Activated T-cell treated with anti-CD3 and anti-CD28 coated beads for 48 hours (primary cell): ENCODE measurements around the gene TIMM8B.
"Not testable (repeated sequence)": the region's sequence is repeated elsewhere in the genome, so short reads cannot be mapped to it uniquely, and the experiment has no call there.

Experiments used
- DNase-seq: peaks from one replicate; pipeline ENCODE4 v3.0.0-alpha.2; 2020; ENCODE audit warnings: low read depth

The TIMM8B gene

DNA sequence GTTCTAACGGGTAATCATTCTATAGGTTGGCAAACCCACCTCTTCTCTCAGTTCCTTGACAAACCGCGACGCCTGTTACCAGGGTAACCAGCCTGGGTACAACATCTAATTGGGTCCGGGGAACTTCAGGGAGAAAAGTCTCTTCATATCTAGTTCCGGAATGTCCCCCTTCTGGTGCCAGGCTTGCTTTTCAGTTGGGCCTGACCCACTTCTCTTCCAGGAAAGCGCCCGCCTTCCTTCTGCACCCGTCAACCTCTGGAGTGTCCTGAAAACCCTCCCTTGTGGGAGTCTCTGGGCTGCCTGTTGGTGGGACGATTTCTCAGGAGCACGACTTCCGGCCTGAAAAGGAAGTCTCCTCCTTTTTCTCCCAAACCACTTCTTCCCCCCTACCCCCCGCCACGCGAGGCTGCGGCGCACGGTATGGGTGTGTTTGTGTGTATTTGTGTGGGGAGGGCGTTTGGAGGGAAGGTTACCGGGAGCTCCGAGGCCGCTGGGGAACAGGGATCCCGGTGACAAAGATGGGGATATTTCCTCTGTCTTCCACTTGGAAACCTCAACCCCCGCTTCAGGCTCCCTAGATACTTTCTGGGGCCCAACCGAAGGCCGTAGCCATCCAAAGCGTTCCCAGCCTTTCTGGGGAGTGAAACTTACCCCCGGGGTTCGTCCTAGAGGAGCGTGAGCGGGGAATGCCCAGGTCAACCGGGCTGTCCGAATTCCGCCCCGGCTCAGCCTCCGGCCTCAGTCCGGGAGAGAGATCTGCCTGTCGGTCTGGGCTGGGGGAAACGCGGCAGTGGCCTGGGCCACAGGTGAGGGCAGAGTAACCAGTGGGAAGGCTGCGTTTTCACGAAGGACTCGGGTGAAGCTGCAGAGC is 12.4 kb downstream of the TIMM8B start, which contains the start of the genes NKAPD1 and PIH1D2:
Gene NKAPD1, plus strand, starts transcription at position 359 of the 871 bp plus-strand sequence. CDS start 1,276 bp downstream, outside the sequence.
Gene PIH1D2, minus strand, starts transcription at position 77 of the 871 bp plus-strand sequence. CDS start 843 bp downstream, outside the sequence.
- DNase-seq = peak; percentile 67

DNA sequence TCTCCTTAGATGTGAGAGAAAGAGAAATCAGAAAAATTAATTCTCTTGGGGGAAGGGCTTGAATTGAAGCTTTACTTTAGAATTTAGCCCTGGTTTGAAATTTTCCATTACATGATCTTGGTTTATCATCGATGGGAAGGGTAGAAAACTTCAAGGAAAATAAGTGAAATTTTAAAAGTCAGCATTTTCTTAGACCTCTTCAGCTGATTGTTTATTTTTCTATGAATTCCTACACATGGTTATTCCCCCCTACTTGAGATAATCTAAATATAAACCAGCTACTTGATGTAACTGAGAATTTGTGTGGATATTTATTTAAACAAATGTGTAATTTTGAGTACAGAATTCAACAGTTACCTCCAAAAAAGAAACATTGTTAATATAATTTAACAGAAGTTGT is 23.6 kb downstream of the TIMM8B start:
- no peak for DNase-seq

DNA sequence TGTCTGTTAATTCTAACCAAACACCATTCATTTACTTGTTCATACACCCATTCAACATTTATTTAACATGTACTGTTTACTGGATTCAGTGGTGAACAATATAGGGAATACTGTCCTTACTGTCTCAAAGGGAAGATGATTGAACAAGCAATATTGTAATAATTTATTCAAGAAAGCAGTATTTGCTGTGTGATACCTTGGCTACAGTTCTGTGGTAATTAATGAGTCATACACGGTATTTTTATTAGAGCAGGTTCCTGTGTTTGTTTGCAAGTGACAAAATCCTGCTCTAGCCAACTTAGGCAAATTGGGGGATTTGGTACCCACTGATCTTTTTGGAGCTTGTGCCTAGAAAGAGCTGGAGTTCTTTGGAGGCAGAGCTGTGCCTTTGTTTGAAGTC is 28.5 kb downstream of the TIMM8B start:
- DNase-seq = no peak

GRCh38 chr11:112057170-112057569 is 29.4 kb downstream of the TIMM8B start:
- no peak for DNase-seq

GRCh38 chr11:112051768-112052167 is 34.8 kb downstream of the TIMM8B start:
- DNase-seq = no peak

DNA sequence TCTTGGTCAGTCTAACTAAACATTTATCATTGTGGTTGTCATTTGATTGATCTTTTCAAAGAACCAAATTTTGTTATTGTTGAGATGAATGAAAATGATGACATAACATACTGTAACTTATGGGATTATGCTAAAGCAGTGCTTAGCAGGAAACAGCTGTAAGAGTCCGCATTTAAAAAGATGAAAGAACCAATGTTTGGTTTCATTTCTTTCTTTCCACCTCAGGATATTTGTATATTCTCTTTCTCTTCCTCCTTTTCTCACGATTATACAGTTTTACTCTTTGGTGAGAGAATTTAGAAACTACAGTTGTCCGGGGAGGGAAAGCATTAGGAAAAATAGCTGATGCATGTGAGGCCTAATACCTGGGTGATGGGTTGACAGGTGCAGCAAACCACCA is 35.8 kb downstream of the TIMM8B start:
- DNase-seq = no peak

DNA sequence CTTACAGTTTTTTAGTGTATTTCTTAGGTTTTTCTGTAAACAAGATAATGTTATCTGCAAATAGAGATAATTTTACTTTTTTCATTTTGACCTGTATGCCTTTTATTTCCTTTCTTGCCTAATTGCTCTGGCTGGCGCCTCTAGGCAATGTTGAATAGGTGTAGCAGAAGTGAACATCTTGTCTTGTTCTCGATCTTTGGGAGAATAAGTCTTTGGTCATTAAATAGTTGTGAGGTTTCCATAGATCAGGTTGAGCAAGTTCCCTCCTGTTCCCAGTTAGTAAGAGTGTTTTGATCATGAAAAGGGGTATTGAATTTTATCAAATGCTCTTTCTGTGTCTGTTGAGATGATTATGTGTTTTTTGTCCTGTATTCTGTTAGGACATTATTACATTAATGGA is 36.8 kb downstream of the TIMM8B start:
- no peak for DNase-seq

- not testable (repeated sequence) for DNase-seq
Observed at GRCh38 chr11:112048256-112048655, 38.3 kb downstream of the TIMM8B start.

- not testable (repeated sequence) for DNase-seq
Observed at GRCh38 chr11:112046647-112047046, 39.9 kb downstream of the TIMM8B start.

DNA sequence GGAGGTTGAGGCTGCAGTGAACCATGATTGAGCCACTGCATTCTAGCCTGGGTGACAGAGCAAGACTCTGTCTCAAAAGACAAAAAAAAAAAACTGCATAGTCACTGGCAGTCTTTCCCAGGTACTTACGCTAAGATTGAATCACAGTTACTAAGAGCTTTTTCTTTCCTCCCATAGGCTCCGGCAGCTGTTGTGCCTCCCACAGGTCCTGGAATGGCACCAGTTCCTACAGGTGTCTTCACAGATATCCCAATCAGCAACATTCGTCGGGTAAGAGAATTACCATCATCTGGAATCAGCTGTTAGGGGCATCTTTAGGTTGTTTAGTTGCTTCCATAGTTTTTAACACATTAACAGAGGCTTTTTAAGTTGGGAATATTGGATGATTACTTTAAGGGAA is 41.6 kb downstream of the TIMM8B start:
- DNase-seq = no peak

DNA sequence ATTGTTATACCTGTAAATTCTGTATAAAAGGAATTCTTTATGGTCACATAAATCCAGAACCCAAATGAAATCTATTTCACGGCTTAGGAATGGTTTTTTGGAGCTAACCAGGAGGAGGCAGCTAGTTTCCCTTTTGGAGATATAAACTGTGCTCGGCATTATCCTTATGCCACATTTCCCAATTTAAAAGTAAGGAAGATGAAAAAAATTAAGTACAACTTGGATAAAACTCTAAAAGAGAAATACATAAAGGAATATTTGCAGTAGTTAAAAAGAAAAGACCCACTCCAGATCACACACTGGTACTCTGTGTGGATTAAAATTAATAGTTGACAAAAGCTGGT is 43.6 kb downstream of the TIMM8B start:
- no peak for DNase-seq

DNA sequence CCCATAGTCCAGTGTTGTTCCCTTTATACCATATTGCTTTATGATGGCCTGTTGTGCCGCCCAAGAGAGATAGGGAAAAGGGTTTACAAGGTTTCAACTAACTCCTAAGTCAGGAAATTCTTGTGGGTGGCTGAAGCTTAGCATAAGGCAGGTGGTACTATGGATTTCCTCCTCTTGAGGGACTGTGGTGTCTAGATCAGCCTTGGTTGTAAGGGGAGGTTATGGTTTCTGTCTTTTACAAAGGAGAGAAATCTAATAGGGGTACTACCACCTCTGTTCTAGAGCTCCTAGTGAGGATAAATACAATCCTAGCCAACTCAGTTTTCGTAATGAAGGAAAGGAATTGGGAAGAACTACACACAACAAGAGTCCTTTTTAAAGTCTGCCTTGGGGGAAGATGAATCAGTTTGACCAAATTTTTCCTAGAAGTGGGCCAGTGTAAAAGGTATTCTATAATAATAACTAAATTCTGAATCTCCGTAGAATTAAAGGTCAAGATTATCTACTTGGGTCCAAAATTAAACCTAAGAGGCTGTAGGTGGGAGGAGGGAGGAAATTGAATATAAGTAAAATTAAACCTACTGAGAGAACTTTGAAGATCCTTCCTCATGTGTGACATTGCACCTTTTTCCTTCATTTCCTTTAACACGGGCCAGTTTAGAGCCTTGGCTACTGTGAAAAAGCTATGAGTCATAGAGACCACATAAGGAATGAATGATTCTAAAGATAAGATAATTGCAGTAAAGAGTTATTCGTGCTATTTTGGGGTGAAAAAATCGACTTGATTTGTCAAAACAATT is 44.2 kb downstream of the TIMM8B start:
- no peak for DNase-seq

- DNase-seq = no peak
Observed at GRCh38 chr11:112037527-112037926, 49.0 kb downstream of the TIMM8B start.
